Nephron (organoid): ENCODE results near the gene LYPD3.
"Not testable (repeated sequence)": the region's sequence is repeated elsewhere in the genome, so short reads cannot be mapped to it uniquely, and the experiment has no call there.

Experiments used
- H3K27ac Mint-ChIP-seq, 3 experiments: 2 replicates each; pipeline ENCODE4 v1.8.0; 2020; ENCODE audit warnings: mixed read lengths in 3 of 3, mild to moderate bottlenecking in 2 of 3, moderate library complexity in 1 of 3
- H3K27me3 Mint-ChIP-seq: 2 replicates; pipeline ENCODE4 v1.8.0; 2021; ENCODE audit warnings: low read depth, mild to moderate bottlenecking, moderate library complexity, mixed read lengths
- H3K36me3 Mint-ChIP-seq: 2 replicates; pipeline ENCODE4 v1.8.0; 2020; ENCODE audit warnings: low read depth, mixed read lengths
- H3K4me1 Mint-ChIP-seq: 2 replicates; pipeline ENCODE4 v1.8.0; 2020; ENCODE audit warnings: mixed read lengths
- H3K4me3 Mint-ChIP-seq, 3 experiments: 2 replicates each; pipeline ENCODE4 v1.8.0; 2020; ENCODE audit warnings: mild to moderate bottlenecking in 3 of 3, mixed read lengths in 3 of 3, moderate library complexity in 2 of 3
- H3K9me3 Mint-ChIP-seq: 2 replicates; pipeline ENCODE4 v1.8.0; 2020; ENCODE audit warnings: mixed read lengths
- CTCF ChIP-seq, 3 experiments: fragments of 200-600 bp; sonication (generic); IDR thresholded peaks; one replicate each; pipeline ENCODE4 v1.5.0; 2021; ENCODE audit warnings: antibody characterized with exemption in 3 of 3; ENCODE audit not compliant: unreplicated experiment in 3 of 3

Gene LYPD3

GRCh38 chr19:43465468-43466120 lies at the start of gene LYPD3:
LYPD3 (minus strand) TSS chr19:43465608; CDS start chr19:43465571, 37 bp downstream.
- Mint-ChIP-seq H3K4me1 (peaks cover 5% of the 10 kb centered on the region), H3K27me3 (peaks cover 13% of the 10 kb centered on the region), H3K36me3 (peaks cover 6% of the 10 kb centered on the region), H3K9me3 (no peaks in the 10 kb centered on the region), H3K4me3 (peak within 1 kb of the TSS; percentile 88 to 95 (median 89)), H3K27ac (peak within 1 kb of the TSS; percentile 89 to 97 (median 91))
- no peak for TF ChIP-seq CTCF (IDR thresholded peaks at IDR 0.05; ENCODE audit: unreplicated experiment in 3 of 3)

GRCh38 chr19:43512399-43512798 lies 47.0 kb upstream of the LYPD3 start:
- H3K4me1 Mint-ChIP-seq, H3K9me3 Mint-ChIP-seq, H3K27ac Mint-ChIP-seq, H3K4me3 Mint-ChIP-seq, H3K27me3 Mint-ChIP-seq: not testable (repeated sequence)
- peaks cover 56% of the 10 kb centered on the region for H3K36me3 Mint-ChIP-seq

GRCh38 chr19:43511324-43511723 lies 45.9 kb upstream of the LYPD3 start:
- no peak for TF ChIP-seq CTCF (IDR thresholded peaks at IDR 0.05; ENCODE audit: unreplicated experiment in 3 of 3)
- Mint-ChIP-seq H3K4me3 (no peak overlapping the region), H3K36me3 (peaks cover 56% of the 10 kb centered on the region)

GRCh38 chr19:43510713-43511112 lies 45.3 kb upstream of the LYPD3 start:
- H3K4me1 Mint-ChIP-seq, result no peaks in the 10 kb centered on the region
- no peak for TF ChIP-seq CTCF (IDR thresholded peaks at IDR 0.05; ENCODE audit: unreplicated experiment in 3 of 3)
- H3K27me3 Mint-ChIP-seq, result no peaks in the 10 kb centered on the region
- no peak overlapping the region for H3K4me3 Mint-ChIP-seq
- peaks cover 52% of the 10 kb centered on the region for H3K36me3 Mint-ChIP-seq
- no peaks in the 10 kb centered on the region for H3K9me3 Mint-ChIP-seq
- H3K27ac Mint-ChIP-seq, result no peak overlapping the region

More at GRCh38 chr19:43511324-43511723, 45.9 kb upstream of the LYPD3 start:
- Mint-ChIP-seq H3K27me3 (no peaks in the 10 kb centered on the region), H3K4me1 (no peaks in the 10 kb centered on the region), H3K9me3 (no peaks in the 10 kb centered on the region), H3K27ac (no peak overlapping the region)

GRCh38 chr19:43507880-43508279 lies 42.5 kb upstream of the LYPD3 start:
- Mint-ChIP-seq H3K4me1 (peaks cover 18% of the 10 kb centered on the region), H3K4me3 (peak overlapping the region in 2 of 3 experiments; percentile 27 to 45), H3K27ac (peak overlapping the region in 2 of 3 experiments; percentile 28 to 45), H3K9me3 (no peaks in the 10 kb centered on the region), H3K27me3 (peaks cover 10% of the 10 kb centered on the region), H3K36me3 (peaks cover 41% of the 10 kb centered on the region)
- TF ChIP-seq CTCF (IDR thresholded peaks at IDR 0.05; ENCODE audit: unreplicated experiment in 3 of 3), result no peak

- Mint-ChIP-seq H3K27ac (no peak overlapping the region), H3K36me3 (peaks cover 28% of the 10 kb centered on the region), H3K4me3 (no peak overlapping the region), H3K4me1 (peaks cover 22% of the 10 kb centered on the region), H3K27me3 (peaks cover 15% of the 10 kb centered on the region), H3K9me3 (no peaks in the 10 kb centered on the region)
- no peak for TF ChIP-seq CTCF (IDR thresholded peaks at IDR 0.05; ENCODE audit: unreplicated experiment in 3 of 3)
Observed at GRCh38 chr19:43506629-43507028, 41.2 kb upstream of the LYPD3 start.
